GM23338 (cell line): ENCODE measurements around the gene TBC1D19. TPM values are rescaled to one million over a fixed set of nuclear protein-coding genes. Genes with fewer than 3 reads are reported as not detected.

Source experiments
- ATAC-seq: fragments of 200-7000 bp; cut with Tn5 transposase; 3 replicates; pipeline ENCODE4 v1.9.1; 2020
- DNase-seq: peaks from one replicate; pipeline ENCODE4 v3.0.0-alpha.2; 2015; ENCODE audit warnings: low spot score
- H2AFZ ChIP-seq: fragments of 200-600 bp; sonication (generic); 2 replicates; pipeline ENCODE4 v1.8.0; 2016; ENCODE audit warnings: antibody characterized with exemption, mild to moderate bottlenecking, moderate library complexity
- H3F3A ChIP-seq: fragments of 200-600 bp; sonication (generic); replicated peaks from 2 replicates; pipeline ENCODE4 v1.8.0; 2017; ENCODE audit warnings: antibody characterized with exemption, mixed run types, low read depth
- H3K27ac ChIP-seq: fragments of 200-600 bp; sonication (generic); 2 replicates; pipeline ENCODE4 v1.6.1; 2016; ENCODE audit warnings: low read depth
- H3K27me3 ChIP-seq: fragments of 200-600 bp; sonication (generic); 2 replicates; pipeline ENCODE4 v1.8.0; 2016; ENCODE audit warnings: mild to moderate bottlenecking, mixed run types, moderate library complexity; ENCODE audit not compliant: insufficient read depth
- H3K36me3 ChIP-seq: fragments of 200-600 bp; sonication (generic); 2 replicates; pipeline ENCODE4 v1.8.0; 2016; ENCODE audit warnings: mild to moderate bottlenecking; ENCODE audit not compliant: insufficient read depth
- H3K4me1 ChIP-seq: fragments of 200-600 bp; sonication (generic); 2 replicates; pipeline ENCODE4 v1.8.0; 2016; ENCODE audit warnings: mild to moderate bottlenecking, moderate library complexity; ENCODE audit not compliant: insufficient read depth
- H3K4me2 ChIP-seq: fragments of 200-600 bp; sonication (generic); 2 replicates; pipeline ENCODE4 v1.7.1; 2017; ENCODE audit warnings: mixed run types
- H3K4me3 ChIP-seq: fragments of 200-600 bp; sonication (generic); 2 replicates; pipeline ENCODE4 v1.6.1; 2016; ENCODE audit warnings: mixed run types
- H3K79me2 ChIP-seq: fragments of 200-600 bp; sonication (generic); replicated peaks from 2 replicates; pipeline ENCODE4 v1.8.0; 2017; ENCODE audit warnings: mild to moderate bottlenecking; ENCODE audit not compliant: insufficient read depth
- H3K9me2 ChIP-seq: fragments of 200-600 bp; sonication (generic); 2 replicates; pipeline ENCODE4 v1.8.0; 2017; ENCODE audit not compliant: insufficient read depth
- H4K20me1 ChIP-seq: fragments of 200-600 bp; sonication (generic); replicated peaks from 2 replicates; pipeline ENCODE4 v1.8.0; 2017; ENCODE audit warnings: mild to moderate bottlenecking; ENCODE audit not compliant: insufficient read depth
- H3K27ac Mint-ChIP-seq: 2 replicates; pipeline ENCODE4 v1.8.0; 2020; ENCODE audit warnings: inconsistent platforms, mild to moderate bottlenecking, moderate library complexity, mixed read lengths
- H3K27me3 Mint-ChIP-seq: 3 replicates; pipeline ENCODE4 v1.8.0; 2022; ENCODE audit warnings: low read depth, mild to moderate bottlenecking, moderate library complexity, mixed read lengths, inconsistent platforms; ENCODE audit not compliant: insufficient read depth, poor library complexity
- H3K36me3 Mint-ChIP-seq: 3 replicates; pipeline ENCODE4 v1.8.0; 2021; ENCODE audit warnings: low read depth, mild to moderate bottlenecking, inconsistent platforms, moderate library complexity, mixed read lengths
- H3K4me1 Mint-ChIP-seq: 3 replicates; pipeline ENCODE4 v1.8.0; 2020; ENCODE audit warnings: mild to moderate bottlenecking, inconsistent platforms, mixed read lengths
- H3K4me3 Mint-ChIP-seq: 3 replicates; pipeline ENCODE4 v1.8.0; 2021; ENCODE audit warnings: moderate library complexity, mild to moderate bottlenecking, inconsistent platforms, mixed read lengths
- H3K9me3 Mint-ChIP-seq: 3 replicates; pipeline ENCODE4 v1.8.0; 2020; ENCODE audit warnings: moderate library complexity, mild to moderate bottlenecking, inconsistent platforms, mixed read lengths
- CREB1 ChIP-seq: fragments of 250-450 bp; sonication (Bioruptor Pico); IDR thresholded peaks from 2 replicates; pipeline ENCODE4 v1.5.0; 2020; ENCODE audit warnings: low read depth, mild to moderate bottlenecking, moderate library complexity
- CTCF ChIP-seq, 2 experiments: fragments of 200-600 bp in 1 of 2; sonication (generic) in 1 of 2; conservative IDR thresholded peaks; 2 replicates each; pipeline versions ENCODE4 v1.5.1 to v1.6.1; 2016 to 2017; ENCODE audit warnings: antibody characterized with exemption in 2 of 2, low read depth in 2 of 2, mild to moderate bottlenecking in 2 of 2, moderate library complexity in 1 of 2
- ETS1 ChIP-seq: IDR thresholded peaks from 2 replicates; pipeline ENCODE4 v1.6.1; 2016; ENCODE audit warnings: antibody characterized with exemption
- EZH2 ChIP-seq: fragments of 200-600 bp; sonication (generic); IDR thresholded peaks from one replicate; pipeline ENCODE4 v1.8.0; 2017; ENCODE audit warnings: antibody characterized with exemption, mild to moderate bottlenecking, low read depth; ENCODE audit not compliant: unreplicated experiment
- EZH2phosphoT487 ChIP-seq: fragments of 200-600 bp; sonication (generic); IDR thresholded peaks from one replicate; pipeline ENCODE4 v1.8.1; 2018; ENCODE audit warnings: antibody characterized with exemption; ENCODE audit not compliant: unreplicated experiment
- JUNB ChIP-seq: IDR thresholded peaks from one replicate; pipeline ENCODE4 v1.6.1; 2016; ENCODE audit warnings: antibody characterized with exemption; ENCODE audit not compliant: unreplicated experiment
- NANOG ChIP-seq: IDR thresholded peaks from 2 replicates; pipeline ENCODE4 v1.6.1; 2016; ENCODE audit warnings: antibody characterized with exemption, borderline replicate concordance
- POLR2AphosphoS5 ChIP-seq: IDR thresholded peaks from 2 replicates; pipeline ENCODE4 v1.6.1; 2016; ENCODE audit warnings: antibody characterized with exemption, low read depth
- REST ChIP-seq: IDR thresholded peaks from one replicate; pipeline ENCODE4 v1.6.1; 2018; ENCODE audit warnings: antibody characterized with exemption; ENCODE audit not compliant: unreplicated experiment
- STAT1 ChIP-seq: IDR thresholded peaks from one replicate; pipeline ENCODE4 v1.6.1; 2016; ENCODE audit warnings: antibody characterized with exemption; ENCODE audit not compliant: unreplicated experiment
- ZNF114 ChIP-seq: fragments of 250-450 bp; sonication (Bioruptor Pico); IDR thresholded peaks from 2 replicates; pipeline ENCODE4 v1.5.0; 2020; ENCODE audit warnings: mild to moderate bottlenecking, moderate library complexity
- ZNF331 ChIP-seq: fragments of 250-450 bp; sonication (Bioruptor Pico); IDR thresholded peaks from 2 replicates; pipeline ENCODE4 v1.5.0; 2020; ENCODE audit warnings: low read depth, mild to moderate bottlenecking, moderate library complexity
- ZNF462 ChIP-seq: fragments of 250-450 bp; sonication (Bioruptor Pico); IDR thresholded peaks from 2 replicates; pipeline ENCODE4 v1.5.0; 2020; ENCODE audit warnings: mild to moderate bottlenecking, moderate library complexity
- polyA plus RNA-seq: library from polyadenylated mRNA; unstranded; fragments of >200 nt; fragmentation: Nextera tagmentation; extraction: Ambion mirVana; gene quantifications from 2 replicates; pipeline ENCODE4 v1.2.1, GENCODE V29; 2016
- total RNA-seq: library from RNA; depleted of rRNA; stranded (reverse); fragments of >200 nt; shearing (Covaris generic); gene quantifications from 2 replicates; pipeline ENCODE4 v1.2.3, GENCODE V29; 2014

The TBC1D19 gene
- total and polyA plus RNA-seq, 2 experiments from 2014 or later: 1.9 to 4.3 TPM

DNA sequence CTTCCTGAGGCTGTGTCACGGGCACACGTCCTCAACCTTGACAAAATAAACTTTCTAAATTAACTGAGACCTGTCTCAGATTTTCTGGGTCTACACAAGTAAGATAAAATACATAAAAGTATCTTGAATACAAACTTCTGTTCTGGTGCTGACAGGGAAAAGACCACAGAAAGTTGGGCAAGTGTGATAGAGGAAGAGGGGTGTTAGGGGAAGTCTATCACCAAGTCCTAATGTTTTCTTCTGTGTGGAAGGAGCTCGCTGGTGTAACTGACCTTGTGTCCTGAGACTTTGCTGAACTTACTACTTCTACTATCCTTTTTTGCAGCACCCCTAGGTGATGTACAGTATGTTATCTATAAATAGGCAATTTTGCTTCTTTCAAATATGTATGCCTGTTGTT lies 179.8 kb downstream of the TBC1D19 start (continued):
- TF ChIP-seq CTCF (conservative IDR thresholded peaks at IDR 0.05; ENCODE audit: low read depth in 2 of 2): no peak

DNA sequence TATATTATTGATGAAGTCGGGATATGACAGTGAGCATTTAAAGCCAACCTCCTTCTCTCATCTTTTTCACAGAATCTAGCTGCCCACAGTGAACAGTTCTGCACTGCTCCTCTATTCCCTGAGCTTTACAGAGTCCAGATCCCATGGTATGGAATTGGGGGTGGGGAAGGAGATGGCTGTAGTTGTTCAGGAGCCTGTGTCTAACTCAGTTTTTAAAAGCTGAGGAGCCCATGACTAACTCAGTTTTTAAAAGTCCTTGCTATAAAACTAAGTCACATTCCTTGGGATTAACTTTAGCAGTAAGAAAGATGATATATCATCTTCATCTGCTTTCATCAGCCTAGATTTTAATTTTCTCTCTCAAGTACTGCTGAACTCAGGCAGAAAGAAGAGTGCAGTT lies 180.3 kb downstream of the TBC1D19 start:
- no peak overlapping the region for H3K4me3 Mint-ChIP-seq
- H3K4me3 ChIP-seq: no peak overlapping the region
- no peak for DNase-seq
- no peak overlapping the region for H3K27ac Mint-ChIP-seq
- no peaks in the 10 kb centered on the region for H3K27me3 ChIP-seq
- peaks cover 3% of the 10 kb centered on the region for H3K27me3 Mint-ChIP-seq
- H3K27ac ChIP-seq: no peak overlapping the region
- no peaks in the 10 kb centered on the region for H3K79me2 ChIP-seq
- no peaks in the 10 kb centered on the region for H3F3A ChIP-seq
- H3K4me1 Mint-ChIP-seq: peaks cover 9% of the 10 kb centered on the region; the same call in 2 of the 3 replicates
- no peak for ATAC-seq
- peaks cover 3% of the 10 kb centered on the region; the same call in 1 of the 2 replicates for H3K9me2 ChIP-seq
- peaks cover 3% of the 10 kb centered on the region; the same call in 1 of the 3 replicates for H3K9me3 Mint-ChIP-seq
- H3K36me3 Mint-ChIP-seq: no peaks in the 10 kb centered on the region
- H3K4me2 ChIP-seq: no peak overlapping the region
- no peaks in the 10 kb centered on the region for H3K36me3 ChIP-seq
- no peaks in the 10 kb centered on the region for H4K20me1 ChIP-seq
- no peaks in the 10 kb centered on the region for H3K4me1 ChIP-seq
- H2AFZ ChIP-seq: no peak overlapping the region
- TF ChIP-seq REST: no peak
- no peak for TF ChIP-seq EZH2phosphoT487
- no peak for TF ChIP-seq EZH2
- TF ChIP-seq STAT1: no peak
- no peak for TF ChIP-seq POLR2AphosphoS5
- no peak for TF ChIP-seq ZNF462 (CRISPR knock-in tag)
- no peak for TF ChIP-seq ZNF331 (CRISPR knock-in tag)
- TF ChIP-seq ETS1: no peak
- no peak for TF ChIP-seq CREB1
- TF ChIP-seq NANOG: no peak
- no peak for TF ChIP-seq ZNF114
- TF ChIP-seq JUNB: no peak
